ENCODE data around the gene TPH1.
A peak's percentile ranks its signal among the peaks of the same experiment; 100 is the strongest.
"Not testable (repeated sequence)": the region's sequence is repeated elsewhere in the genome, so short reads cannot be mapped to it uniquely, and the experiment has no call there.

The TPH1 gene

GRCh38 chr11:18011633-18012032 lies 34.4 kb downstream of the TPH1 start:
- H3K4me3 ChIP-seq: peak overlapping the region; percentile 74; the same call in 1 of the 2 replicates

GRCh38 chr11:18010977-18011586 lies 35.0 kb downstream of the TPH1 start:
- H3K4me2 ChIP-seq: peak overlapping the region; percentile 89
- H3K9me3 ChIP-seq: no peaks in the 10 kb centered on the region
- H3K9ac ChIP-seq: no peak overlapping the region
- no peak overlapping the region for H3K27ac ChIP-seq
- H3K36me3 ChIP-seq: peaks cover 13% of the 10 kb centered on the region
- H3K27me3 ChIP-seq: no peaks in the 10 kb centered on the region
- H3K4me3 ChIP-seq: no peak overlapping the region
- H3K4me1 ChIP-seq: peaks cover 24% of the 10 kb centered on the region
- no peak for TF ChIP-seq Cebpa-rat (IDR thresholded peaks at IDR 0.05)
- peaks cover 28% of the 10 kb centered on the region for H4K20me1 ChIP-seq

More at GRCh38 chr11:18011633-18012032, 34.4 kb downstream of the TPH1 start:
- H3K36me3 ChIP-seq: peaks cover 8% of the 10 kb centered on the region
- no peaks in the 10 kb centered on the region for H3K9me3 ChIP-seq
- H3K27ac ChIP-seq: no peak overlapping the region
- H3K4me2 ChIP-seq: peak overlapping the region; percentile 89
- no peak for TF ChIP-seq Cebpa-rat (IDR thresholded peaks at IDR 0.05)
- peaks cover 24% of the 10 kb centered on the region for H3K4me1 ChIP-seq
- peaks cover 28% of the 10 kb centered on the region for H4K20me1 ChIP-seq
- H3K27me3 ChIP-seq: no peaks in the 10 kb centered on the region
- H3K9ac ChIP-seq: peak overlapping the region; percentile 78; the same call in 1 of the 2 replicates

GRCh38 chr11:18010121-18010670 lies 35.9 kb downstream of the TPH1 start:
- H3K4me1 ChIP-seq: peaks cover 24% of the 10 kb centered on the region
- no peak overlapping the region for H3K4me2 ChIP-seq
- no peak overlapping the region for H3K27ac ChIP-seq
- no peaks in the 10 kb centered on the region for H3K27me3 ChIP-seq
- H3K36me3 ChIP-seq: peaks cover 22% of the 10 kb centered on the region
- H4K20me1 ChIP-seq: peaks cover 28% of the 10 kb centered on the region
- no peaks in the 10 kb centered on the region for H3K9me3 ChIP-seq
- H3K4me3 ChIP-seq: no peak overlapping the region
- TF ChIP-seq Cebpa-rat (IDR thresholded peaks at IDR 0.05): no peak
- no peak overlapping the region for H3K9ac ChIP-seq

- peaks cover 68% of the 10 kb centered on the region for H3K36me3 ChIP-seq
- H3K4me2 ChIP-seq: no peak overlapping the region
- TF ChIP-seq Cebpa-rat (IDR thresholded peaks at IDR 0.05): no peak
- no peak overlapping the region for H3K9ac ChIP-seq
- H3K27ac ChIP-seq: no peak overlapping the region
- no peaks in the 10 kb centered on the region for H3K27me3 ChIP-seq
- no peak overlapping the region for H3K4me3 ChIP-seq
- H3K9me3 ChIP-seq: no peaks in the 10 kb centered on the region
- H3K4me1 ChIP-seq: no peaks in the 10 kb centered on the region
- peaks cover 21% of the 10 kb centered on the region for H4K20me1 ChIP-seq
Measured at GRCh38 chr11:18005376-18006129, 40.5 kb downstream of the TPH1 start.

GRCh38 chr11:18001191-18001590 lies 44.9 kb downstream of the TPH1 start:
- Histone ChIP-seq H3K9me3 (no peaks in the 10 kb centered on the region), H3K36me3 (peaks cover 95% of the 10 kb centered on the region), H3K27me3 (no peaks in the 10 kb centered on the region), H3K9ac (no peak overlapping the region), H3K4me3 (no peak overlapping the region), H3K4me2 (no peak overlapping the region), H3K27ac (no peak overlapping the region), H3K4me1 (no peaks in the 10 kb centered on the region), H4K20me1 (no peaks in the 10 kb centered on the region)
- no peak for TF ChIP-seq Cebpa-rat (IDR thresholded peaks at IDR 0.05)

- Histone ChIP-seq H4K20me1 (no peaks in the 10 kb centered on the region), H3K4me1 (no peaks in the 10 kb centered on the region), H3K4me2 (no peak overlapping the region), H3K9me3 (no peaks in the 10 kb centered on the region), H3K27me3 (no peaks in the 10 kb centered on the region), H3K27ac (no peak overlapping the region), H3K9ac (no peak overlapping the region), H3K36me3 (peaks cover 95% of the 10 kb centered on the region), H3K4me3 (no peak overlapping the region)
- TF ChIP-seq Cebpa-rat (IDR thresholded peaks at IDR 0.05): no peak
Measured at GRCh38 chr11:18000760-18001159, 45.3 kb downstream of the TPH1 start.

- H3K4me2 ChIP-seq, H3K9me3 ChIP-seq, H3K4me1 ChIP-seq, H3K4me3 ChIP-seq, H3K9ac ChIP-seq, H4K20me1 ChIP-seq, H3K27ac ChIP-seq, H3K27me3 ChIP-seq: not testable (repeated sequence)
- H3K36me3 ChIP-seq: peaks cover 95% of the 10 kb centered on the region
Measured at GRCh38 chr11:18000128-18000527, 45.9 kb downstream of the TPH1 start.

All from BLaER1 (cell line).